ENCODE data around the gene BRD2. TPM values are rescaled to one million over a fixed set of nuclear protein-coding genes. Genes with fewer than 3 reads are reported as not detected.

Gene BRD2
- total and polyA plus RNA-seq, 9 of the 15 experiments (the other 6 are each of a cell fraction or from before 2014, with no cell fraction given) = 19.0 to 252 (median 181) TPM

- TF ChIP-seq ZNF639 (CRISPR knock-in tag; conservative IDR thresholded peaks at IDR 0.05 in 1 of 2, IDR thresholded peaks at IDR 0.05 in 1 of 2) (peak in 1 of 2 experiments; percentile 94; a peak in 2 of 4 replicates), IRF1 (CRISPR knock-in tag; IDR thresholded peaks at IDR 0.05; ENCODE audit: borderline replicate concordance) (peak; percentile 60), CREB1 (IDR thresholded peaks at IDR 0.05) (peak; percentile 85), CREB1 (CRISPR knock-in tag; IDR thresholded peaks at IDR 0.05) (peak; percentile 94), BRF2 (IDR thresholded peaks at IDR 0.05; ENCODE audit: borderline replicate concordance, insufficient read depth, insufficient read length) (no peak), FOXO4 (CRISPR knock-in tag; IDR thresholded peaks at IDR 0.05) (peak; percentile 82), RCOR1 (IDR thresholded peaks at IDR 0.05; ENCODE audit: borderline replicate concordance in 1 of 2, low read depth in 2 of 2, low read length in 2 of 2) (peak; percentile 37; a peak in 3 of 4 replicates), ESRRB (CRISPR knock-in tag; IDR thresholded peaks at IDR 0.05; ENCODE audit: borderline replicate concordance) (no peak), MAFG (tag; conservative IDR thresholded peaks at IDR 0.05) (no peak), ZC3H8 (IDR thresholded peaks at IDR 0.05) (no peak; the same call in 1 of the 2 replicates), PBX2 (CRISPR knock-in tag; IDR thresholded peaks at IDR 0.05; ENCODE audit: low read depth) (peak; percentile 75), PBX2 (tag; conservative IDR thresholded peaks at IDR 0.05; ENCODE audit: low read depth) (peak; percentile 93), ERF (CRISPR knock-in tag; IDR thresholded peaks at IDR 0.05) (no peak), PRPF4 (IDR thresholded peaks at IDR 0.05; ENCODE audit: insufficient read depth, low read depth, low read length, poor library complexity, severe bottlenecking) (peak; percentile 99), WHSC1 (IDR thresholded peaks at IDR 0.05; ENCODE audit: low read length) (no peak), SMARCC2 (IDR thresholded peaks at IDR 0.05; ENCODE audit: low read depth) (no peak), RBM17 (IDR thresholded peaks at IDR 0.05; ENCODE audit: borderline replicate concordance, low read depth, low read length) (no peak)
Measured at GRCh38 chr6:32971581-32972352, 3.4 kb downstream of the BRD2 start (continued).

All from K562 (cell line).